ENCODE data around the gene PA2G4.

DNA sequence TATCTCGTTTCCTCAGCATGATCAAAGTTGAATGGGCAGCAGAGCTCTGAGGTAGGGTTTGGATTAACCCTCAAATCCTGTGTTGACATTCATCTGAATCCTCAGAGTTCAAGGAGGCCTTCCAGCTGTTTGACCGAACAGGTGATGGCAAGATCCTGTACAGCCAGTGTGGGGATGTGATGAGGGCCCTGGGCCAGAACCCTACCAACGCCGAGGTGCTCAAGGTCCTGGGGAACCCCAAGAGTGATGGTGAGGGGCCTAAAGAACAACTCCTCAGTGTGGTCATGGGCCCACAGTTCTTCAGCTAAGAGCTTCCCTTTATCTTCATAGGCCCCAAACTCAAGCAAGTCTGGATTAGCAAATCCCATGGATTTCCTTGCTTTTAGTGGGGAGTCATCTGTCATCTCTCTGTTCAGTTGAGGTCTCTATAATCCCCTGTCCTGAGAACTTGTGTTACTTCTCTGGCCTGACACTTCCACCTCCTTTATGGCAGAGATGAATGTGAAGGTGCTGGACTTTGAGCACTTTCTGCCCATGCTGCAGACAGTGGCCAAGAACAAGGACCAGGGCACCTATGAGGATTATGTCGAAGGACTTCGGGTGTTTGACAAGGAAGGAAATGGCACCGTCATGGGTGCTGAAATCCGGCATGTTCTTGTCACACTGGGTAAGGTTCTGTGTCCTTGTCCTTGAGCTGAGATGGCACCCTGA, 55.3 kb downstream of the PA2G4 start:
- TF ChIP-seq, protein P1, sequence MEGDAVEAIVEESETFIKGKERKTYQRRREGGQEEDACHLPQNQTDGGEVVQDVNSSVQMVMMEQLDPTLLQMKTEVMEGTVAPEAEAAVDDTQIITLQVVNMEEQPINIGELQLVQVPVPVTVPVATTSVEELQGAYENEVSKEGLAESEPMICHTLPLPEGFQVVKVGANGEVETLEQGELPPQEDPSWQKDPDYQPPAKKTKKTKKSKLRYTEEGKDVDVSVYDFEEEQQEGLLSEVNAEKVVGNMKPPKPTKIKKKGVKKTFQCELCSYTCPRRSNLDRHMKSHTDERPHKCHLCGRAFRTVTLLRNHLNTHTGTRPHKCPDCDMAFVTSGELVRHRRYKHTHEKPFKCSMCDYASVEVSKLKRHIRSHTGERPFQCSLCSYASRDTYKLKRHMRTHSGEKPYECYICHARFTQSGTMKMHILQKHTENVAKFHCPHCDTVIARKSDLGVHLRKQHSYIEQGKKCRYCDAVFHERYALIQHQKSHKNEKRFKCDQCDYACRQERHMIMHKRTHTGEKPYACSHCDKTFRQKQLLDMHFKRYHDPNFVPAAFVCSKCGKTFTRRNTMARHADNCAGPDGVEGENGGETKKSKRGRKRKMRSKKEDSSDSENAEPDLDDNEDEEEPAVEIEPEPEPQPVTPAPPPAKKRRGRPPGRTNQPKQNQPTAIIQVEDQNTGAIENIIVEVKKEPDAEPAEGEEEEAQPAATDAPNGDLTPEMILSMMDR (IDR thresholded peaks at IDR 0.05): no peak
- TF ChIP-seq POLR2AphosphoS5 (IDR thresholded peaks at IDR 0.05) (no peak), POLR2A (IDR thresholded peaks at IDR 0.05) (no peak), EP300 (IDR thresholded peaks at IDR 0.05; ENCODE audit: low read depth) (no peak)

All from transverse colon (tissue), 4 donors.